Stomach (tissue), 9 donors: ENCODE data around the gene SMCHD1. TPM values are rescaled to one million over a fixed set of nuclear protein-coding genes. Genes with fewer than 3 reads are reported as not detected.

Experiments
- DNase-seq, 2 donors: peaks; one replicate each; pipeline versions ENCODE4 v3.0.0 to v3.0.0-alpha.2; 2013 to 2019
- H3K27ac ChIP-seq, 5 donors: fragments of 200-600 bp in 4 of 5; sonication (generic) in 4 of 5; one replicate each; pipeline ENCODE4 v1.5.1; 2013 to 2019; ENCODE audit warnings: mild to moderate bottlenecking in 1 of 5, moderate library complexity in 1 of 5
- H3K27me3 ChIP-seq, 3 donors: fragments of 200-600 bp; sonication (generic); one replicate each; pipeline ENCODE4 v1.5.1; 2017 to 2019; ENCODE audit warnings: mixed run types in 1 of 3
- H3K36me3 ChIP-seq, 4 donors: fragments of 200-600 bp; sonication (generic); 1 replicate in 3 of 4; 2 replicates in 1 of 4; pipeline ENCODE4 v1.5.1; 2016 to 2019
- H3K4me1 ChIP-seq, 4 donors: fragments of 200-600 bp; sonication (generic); one replicate each; pipeline ENCODE4 v1.5.1; 2016 to 2019
- H3K4me3 ChIP-seq, 4 donors: fragments of 200-600 bp; sonication (generic) in 3 of 4; one replicate each; pipeline ENCODE4 v1.5.1; 2016 to 2019; ENCODE audit warnings: mild to moderate bottlenecking in 1 of 4
- H3K9me3 ChIP-seq, 4 donors: fragments of 200-600 bp; sonication (generic); one replicate each; pipeline ENCODE4 v1.5.1; 2016 to 2019
- EP300 ChIP-seq: sonication (generic); formaldehyde crosslinking; IDR thresholded peaks from one replicate; pipeline ENCODE4 v1.6.1; 2017; ENCODE audit warnings: antibody characterized with exemption
- POLR2A ChIP-seq, 4 donors: fragments of 450-650 bp; IDR thresholded peaks; one replicate each; pipeline ENCODE4 v1.6.1; 2016; ENCODE audit warnings: antibody characterized with exemption in 4 of 4, control low read depth in 2 of 4, mild to moderate bottlenecking in 1 of 4, moderate library complexity in 1 of 4
- POLR2AphosphoS5 ChIP-seq, 3 donors: sonication (generic); formaldehyde crosslinking; IDR thresholded peaks; one replicate each; pipeline ENCODE4 v1.6.1; 2016; ENCODE audit warnings: antibody characterized with exemption in 3 of 3
- whole genome bisulfite sequencing, 5 donors: extraction: QIAGEN DNeasy Blood & Tissue Kit in 3 of 5; methylation state at CpG; one replicate each; pipeline versions ENCODE4 v1.1.5 to v1.1.7; 2013 to 2018; 5-methylcytosine and 5-hydroxymethylcytosine counted together
- intact Hi-C: fragments of 100-400 bp; cut with DNase I; formaldehyde crosslinking; loops from one replicate; pipeline ENCODE4 v1.15.1; 2023; ENCODE audit warnings: low total_unique reads
- polyA plus RNA-seq, 3 donors: library from polyadenylated mRNA; stranded (reverse); fragments of 200-250 nt; gene quantifications; one replicate each; pipeline ENCODE4 v1.2.3, GENCODE V29; 2013
- total RNA-seq, 5 donors: library from RNA; depleted of rRNA; stranded (reverse); fragments of >200 nt; gene quantifications; one replicate each; pipeline versions ENCODE4 v1.1.0 to v1.2.3, GENCODE V29; 2014 to 2016
- TF ChIP-seq, protein P1 (sequence below), 7 experiments: fragments of 450-650 bp in 4 of 7; fragments of 200-600 bp in 3 of 7; sonication (generic) in 3 of 7; IDR thresholded peaks; one replicate each; pipeline ENCODE4 v1.5.1; 2016 to 2019; ENCODE audit warnings: antibody characterized with exemption in 7 of 7, control low read depth in 2 of 7, mild to moderate bottlenecking in 1 of 7
- donor health status: healthy with polysubstance abuse.
- donor health status: Bipolar disorder and iron deficiency.
- donor health status: healthy.

The SMCHD1 gene
- total and polyA plus RNA-seq, 8 donors, result 5.0 to 377 (median 61.2) TPM

- Histone ChIP-seq H3K4me3 (no peak overlapping the region), H3K9me3 (no peaks in the 10 kb centered on the region), H3K27me3 (no peaks in the 10 kb centered on the region), H3K36me3 (peaks cover 26 to 99% (median 97%) of the 10 kb centered on the region in 4 donors), H3K27ac (no peak overlapping the region), H3K4me1 (no peaks in the 10 kb centered on the region)
- 76 to 80% (median 77%) methylated on average over 3 of the region's 3 CpGs for WGBS, 5 donors
- TF ChIP-seq EP300, result no peak
- no peak for TF ChIP-seq POLR2A (IDR thresholded peaks at IDR 0.05)
- TF ChIP-seq POLR2AphosphoS5 (IDR thresholded peaks at IDR 0.05), result no peak
- TF ChIP-seq, protein P1, sequence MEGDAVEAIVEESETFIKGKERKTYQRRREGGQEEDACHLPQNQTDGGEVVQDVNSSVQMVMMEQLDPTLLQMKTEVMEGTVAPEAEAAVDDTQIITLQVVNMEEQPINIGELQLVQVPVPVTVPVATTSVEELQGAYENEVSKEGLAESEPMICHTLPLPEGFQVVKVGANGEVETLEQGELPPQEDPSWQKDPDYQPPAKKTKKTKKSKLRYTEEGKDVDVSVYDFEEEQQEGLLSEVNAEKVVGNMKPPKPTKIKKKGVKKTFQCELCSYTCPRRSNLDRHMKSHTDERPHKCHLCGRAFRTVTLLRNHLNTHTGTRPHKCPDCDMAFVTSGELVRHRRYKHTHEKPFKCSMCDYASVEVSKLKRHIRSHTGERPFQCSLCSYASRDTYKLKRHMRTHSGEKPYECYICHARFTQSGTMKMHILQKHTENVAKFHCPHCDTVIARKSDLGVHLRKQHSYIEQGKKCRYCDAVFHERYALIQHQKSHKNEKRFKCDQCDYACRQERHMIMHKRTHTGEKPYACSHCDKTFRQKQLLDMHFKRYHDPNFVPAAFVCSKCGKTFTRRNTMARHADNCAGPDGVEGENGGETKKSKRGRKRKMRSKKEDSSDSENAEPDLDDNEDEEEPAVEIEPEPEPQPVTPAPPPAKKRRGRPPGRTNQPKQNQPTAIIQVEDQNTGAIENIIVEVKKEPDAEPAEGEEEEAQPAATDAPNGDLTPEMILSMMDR (IDR thresholded peaks at IDR 0.05), result no peak
- intact Hi-C loops, result no loop called here
- no peak for DNase-seq
These were observed 37.0 kb downstream of the SMCHD1 start for GRCh38 chr18:2692508-2692907.

GRCh38 chr18:2697184-2697583, 41.7 kb downstream of the SMCHD1 start:
- no peak for DNase-seq
- no peak overlapping the region for H3K4me3 ChIP-seq
- H3K36me3 ChIP-seq, result peaks cover 46 to 100% (median 98%) of the 10 kb centered on the region in 4 donors
- H3K9me3 ChIP-seq, result no peaks in the 10 kb centered on the region
- WGBS, 5 donors, result 60 to 68% (median 68%) methylated on average over 4 of the region's 4 CpGs
- H3K4me1 ChIP-seq, result no peaks in the 10 kb centered on the region
- H3K27ac ChIP-seq, result no peak overlapping the region
- intact Hi-C loops, result no loop called here
- no peaks in the 10 kb centered on the region for H3K27me3 ChIP-seq
- TF ChIP-seq POLR2A (IDR thresholded peaks at IDR 0.05) (no peak), EP300 (no peak), POLR2AphosphoS5 (IDR thresholded peaks at IDR 0.05) (no peak)
- TF ChIP-seq, protein P1 (IDR thresholded peaks at IDR 0.05), result no peak

DNA sequence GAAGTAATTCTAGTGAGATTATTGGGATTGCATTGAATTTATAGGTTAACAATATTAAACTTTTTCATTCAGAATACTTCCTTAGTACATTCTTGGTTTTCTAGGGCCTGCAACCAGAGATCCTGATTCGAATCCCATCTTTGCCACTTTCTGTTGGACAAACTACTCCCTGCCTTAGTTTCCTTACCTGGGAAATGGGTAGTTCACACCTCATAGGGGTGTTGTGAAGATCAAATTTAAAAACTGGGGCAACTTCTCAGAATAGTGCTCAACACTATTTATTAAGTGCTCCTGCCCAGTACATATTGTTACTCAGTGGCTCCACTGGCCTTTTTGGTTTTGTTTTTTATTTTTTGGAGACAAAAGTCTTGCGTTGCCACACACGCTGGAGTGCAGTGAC, 43.5 kb downstream of the SMCHD1 start:
- intact Hi-C loops, result no loop called here
- Histone ChIP-seq H3K4me1 (no peaks in the 10 kb centered on the region), H3K4me3 (no peak overlapping the region), H3K9me3 (no peaks in the 10 kb centered on the region), H3K27ac (no peak overlapping the region), H3K27me3 (no peaks in the 10 kb centered on the region), H3K36me3 (peaks cover 46 to 100% (median 98%) of the 10 kb centered on the region in 4 donors)
- 63 to 67% (median 65%) methylated on average over 3 of the region's 3 CpGs for WGBS, 5 donors
- TF ChIP-seq POLR2A (IDR thresholded peaks at IDR 0.05) (no peak), POLR2AphosphoS5 (IDR thresholded peaks at IDR 0.05) (no peak), EP300 (no peak)
- TF ChIP-seq, protein P1 (IDR thresholded peaks at IDR 0.05), result no peak
- no peak for DNase-seq

GRCh38 chr18:2704541-2704940, 49.0 kb downstream of the SMCHD1 start:
- intact Hi-C loops, result no loop called here

More at GRCh38 chr18:2704541-2704940, 49.0 kb downstream of the SMCHD1 start:
- Histone ChIP-seq H3K9me3 (no peaks in the 10 kb centered on the region), H3K27ac (no peak overlapping the region), H3K36me3 (peaks cover 20 to 99% (median 96%) of the 10 kb centered on the region in 4 donors), H3K27me3 (no peaks in the 10 kb centered on the region), H3K4me3 (no peak overlapping the region), H3K4me1 (no peaks in the 10 kb centered on the region)
- WGBS, 5 donors, result 80 to 98% (median 88%) methylated on average over 2 of the region's 2 CpGs
- TF ChIP-seq, protein P1 (IDR thresholded peaks at IDR 0.05), result no peak
- DNase-seq, result no peak
